ENCODE results near the gene SLX9. TPM values are rescaled to one million over a fixed set of nuclear protein-coding genes. Genes with fewer than 3 reads are reported as not detected.

SLX9 gene
- total RNA-seq, 4 donors from 2014 or later: 20.8 to 59.3 (median 27.6) TPM

- Histone ChIP-seq H3K4me3 (no peak overlapping the region), H3K4me1 (peaks cover 47 to 100% (median 98%) of the 10 kb centered on the region in 4 donors), H3K9me3 (no peaks in the 10 kb centered on the region), H3K27me3 (no peaks in the 10 kb centered on the region), H3K36me3 (no peaks in the 10 kb centered on the region), H3K27ac (replicated peaks in 1 of 4) (peak overlapping the region; percentile 83 to 95 (median 92))
- no peak for DNase-seq (ENCODE audit: extremely low spot score)
- WGBS: 82% methylated on average over 13 of the region's 13 CpGs
- TF ChIP-seq POLR2AphosphoS5 (IDR thresholded peaks at IDR 0.05) (no peak), CTCF (IDR thresholded peaks at IDR 0.05) (no peak)
- intact Hi-C loops (cut with DNase I): no loop called here
Observed at GRCh38 chr21:44990921-44991320, 51.1 kb downstream of the SLX9 start.

- Histone ChIP-seq H3K4me3 (peak overlapping the region; percentile 2 to 46 (median 18)), H3K36me3 (no peaks in the 10 kb centered on the region), H3K4me1 (peaks cover 47 to 100% (median 100%) of the 10 kb centered on the region in 4 donors), H3K27ac (replicated peaks in 1 of 4) (peak overlapping the region; percentile 83 to 95 (median 92)), H3K9me3 (no peaks in the 10 kb centered on the region), H3K27me3 (no peaks in the 10 kb centered on the region)
- TF ChIP-seq POLR2A (IDR thresholded peaks at IDR 0.05; ENCODE audit: low read depth) (no peak), CTCF (IDR thresholded peaks at IDR 0.05) (peak in 1 of 3 experiments; percentile 43), EP300 (IDR thresholded peaks at IDR 0.05) (peak; percentile 43), POLR2AphosphoS5 (IDR thresholded peaks at IDR 0.05) (peak; percentile 65 to 82)
- 31% methylated on average over 29 of the region's 38 CpGs for WGBS
- DNase-seq (ENCODE audit: extremely low spot score): no peak
- intact Hi-C loops (cut with DNase I): no loop called here
Observed at GRCh38 chr21:44991538-44992483, 52.0 kb downstream of the SLX9 start.

- no peaks in the 10 kb centered on the region for H3K9me3 ChIP-seq
- TF ChIP-seq POLR2AphosphoS5 (IDR thresholded peaks at IDR 0.05) (no peak), CTCF (IDR thresholded peaks at IDR 0.05) (no peak), EP300 (IDR thresholded peaks at IDR 0.05) (no peak), POLR2A (IDR thresholded peaks at IDR 0.05; ENCODE audit: low read depth) (no peak)
- H3K27me3 ChIP-seq: no peaks in the 10 kb centered on the region
- peak overlapping the region; percentile 83 to 95 (median 92) for H3K27ac ChIP-seq (replicated peaks in 1 of 4)
- peak overlapping the region in 3 of 4 donors; percentile 2 to 46 (median 33) for H3K4me3 ChIP-seq
- H3K36me3 ChIP-seq: no peaks in the 10 kb centered on the region
- whole genome bisulfite sequencing: 100% methylated on average over 5 of the region's 13 CpGs
- H3K4me1 ChIP-seq: peaks cover 47 to 100% (median 99%) of the 10 kb centered on the region in 4 donors
- no peak for DNase-seq (ENCODE audit: extremely low spot score)
- intact Hi-C loops (cut with DNase I): no loop called here
Observed at GRCh38 chr21:44992608-44993031, 52.8 kb downstream of the SLX9 start.

GRCh38 chr21:44993321-44994046 is 53.7 kb downstream of the SLX9 start:
- H3K4me3 ChIP-seq: no peak overlapping the region
- H3K4me1 ChIP-seq: peaks cover 47 to 100% (median 95%) of the 10 kb centered on the region in 4 donors
- 85% methylated on average over 9 of the region's 20 CpGs for WGBS
- H3K27me3 ChIP-seq: no peaks in the 10 kb centered on the region
- H3K36me3 ChIP-seq: no peaks in the 10 kb centered on the region
- intact Hi-C loops (cut with DNase I): no loop called here
- no peaks in the 10 kb centered on the region for H3K9me3 ChIP-seq
- H3K27ac ChIP-seq (replicated peaks in 1 of 4): peak overlapping the region; percentile 83 to 95 (median 92)
- no peak for DNase-seq (ENCODE audit: extremely low spot score)
- TF ChIP-seq POLR2AphosphoS5 (IDR thresholded peaks at IDR 0.05): no peak
- TF ChIP-seq POLR2A (IDR thresholded peaks at IDR 0.05; ENCODE audit: low read depth): no peak
- TF ChIP-seq EP300 (IDR thresholded peaks at IDR 0.05): no peak
- no peak for TF ChIP-seq CTCF (IDR thresholded peaks at IDR 0.05)

Data from esophagus muscularis mucosa (tissue), 4 donors.